Measurements from ENCODE around the gene IST1. TPM values are rescaled to one million over a fixed set of nuclear protein-coding genes. Genes with fewer than 3 reads are reported as not detected.

Gene IST1
- total and polyA plus RNA-seq, 9 of the 15 experiments (the other 6 are each of a cell fraction or from before 2014, with no cell fraction given) = 135 to 334 (median 188) TPM

- TF ChIP-seq CHD7 (IDR thresholded peaks at IDR 0.05; ENCODE audit: low read depth, low read length) (no peak), SMAD3 (CRISPR knock-in tag; conservative IDR thresholded peaks at IDR 0.05) (no peak)
Observed at GRCh38 chr16:71869089-71869488, 26.2 kb upstream of the IST1 start (continued).

All from K562 (cell line).